Keratinocyte (primary cell): ENCODE measurements around the gene DNAH17. TPM values are rescaled to one million over a fixed set of nuclear protein-coding genes. Genes with fewer than 3 reads are reported as not detected.

ENCODE experiments used
- DNase-seq: peaks from one replicate; pipeline ENCODE4 v3.0.0-alpha.2; 2011; ENCODE audit warnings: low read depth, missing footprints, low spot score
- FAIRE-seq: peaks from 2 replicates; lab custom pipeline; 2011; peaks lifted over from hg19 to GRCh38; lab: Jason Lieb, UNC
- H2AFZ ChIP-seq: 2 replicates; pipeline ENCODE4 v1.6.0; 2012; ENCODE audit warnings: low read length, control low read depth, inconsistent platforms; ENCODE audit not compliant: control insufficient read depth
- H3K27ac ChIP-seq: 2 replicates; pipeline ENCODE4 v1.5.1; 2011; ENCODE audit warnings: low read length; ENCODE audit not compliant: control insufficient read depth, insufficient read depth
- H3K27me3 ChIP-seq: 3 replicates; pipeline ENCODE4 v1.6.0; 2011; ENCODE audit warnings: low read length; ENCODE audit not compliant: control insufficient read depth, insufficient read depth; ENCODE audit errors: extremely low read depth
- H3K36me3 ChIP-seq, 2 experiments: 2 replicates in 1 of 2; 3 replicates in 1 of 2; pipeline ENCODE4 v1.5.1; 2011; ENCODE audit warnings: low read length in 2 of 2, mild to moderate bottlenecking in 1 of 2; ENCODE audit not compliant: control insufficient read depth in 2 of 2, insufficient read depth in 2 of 2; ENCODE audit errors: extremely low read depth in 1 of 2
- H3K4me1 ChIP-seq: 3 replicates; pipeline ENCODE4 v1.5.1; 2011; ENCODE audit warnings: low read length; ENCODE audit not compliant: control insufficient read depth, insufficient read depth; ENCODE audit errors: extremely low read depth
- H3K4me2 ChIP-seq: 3 replicates; pipeline ENCODE4 v1.6.0; 2011; ENCODE audit warnings: low read depth, low read length; ENCODE audit not compliant: control insufficient read depth, insufficient read depth; ENCODE audit errors: extremely low read depth
- H3K4me3 ChIP-seq, 3 experiments: fragments of 200-600 bp in 1 of 3; sonication (generic) in 1 of 3; 2 replicates in 2 of 3; 3 replicates in 1 of 3; pipeline ENCODE4 v1.5.1; 2011 to 2016; ENCODE audit warnings: low read length in 3 of 3, mild to moderate bottlenecking in 3 of 3, control low read depth in 2 of 3, inconsistent platforms in 1 of 3, low read depth in 1 of 3, mixed read lengths in 1 of 3, mixed run types in 1 of 3, moderate library complexity in 1 of 3; ENCODE audit not compliant: control insufficient read depth in 2 of 3, insufficient read depth in 2 of 3; ENCODE audit errors: extremely low read depth in 1 of 3
- H3K79me2 ChIP-seq: 2 replicates; pipeline ENCODE4 v1.6.0; 2012; ENCODE audit warnings: low read length; ENCODE audit not compliant: control insufficient read depth, insufficient read depth
- H3K9ac ChIP-seq: 3 replicates; pipeline ENCODE4 v1.6.0; 2011; ENCODE audit warnings: low read length; ENCODE audit not compliant: control insufficient read depth, insufficient read depth; ENCODE audit errors: extremely low read depth
- H3K9me1 ChIP-seq: 3 replicates; pipeline ENCODE4 v1.6.0; 2011; ENCODE audit warnings: low read length; ENCODE audit not compliant: control insufficient read depth, insufficient read depth; ENCODE audit errors: extremely low read depth
- H3K9me3 ChIP-seq: 2 replicates; pipeline ENCODE4 v1.5.1; 2012; ENCODE audit warnings: low read depth, low read length; ENCODE audit not compliant: control insufficient read depth
- H4K20me1 ChIP-seq: 3 replicates; pipeline ENCODE4 v1.6.0; 2011; ENCODE audit warnings: low read length; ENCODE audit not compliant: control insufficient read depth, insufficient read depth; ENCODE audit errors: extremely low read depth
- CTCF ChIP-seq, 3 experiments: IDR thresholded peaks in 1 of 3; conservative IDR thresholded peaks in 1 of 3; optimal IDR thresholded peaks in 1 of 3; 2 replicates in 2 of 3; 3 replicates in 1 of 3; pipeline versions ENCODE3 to v1.5.1; 2011; ENCODE audit warnings: low read length in 3 of 3, mild to moderate bottlenecking in 3 of 3, moderate library complexity in 2 of 3, control low read depth in 1 of 3, inconsistent platforms in 1 of 3; ENCODE audit not compliant: insufficient read depth in 2 of 3; ENCODE audit errors: extremely low read depth in 1 of 3
- EZH2 ChIP-seq: IDR thresholded peaks from one replicate; pipeline ENCODE4 v1.6.1; 2012; ENCODE audit warnings: inconsistent platforms, mild to moderate bottlenecking, low read length, moderate library complexity
- dilution Hi-C: fragments of 300-500 bp; cut with MboI; formaldehyde crosslinking; loops from one replicate; pipeline ENCODE4 v1.7.0; 2020; ENCODE audit warnings: low sequenced_read_pairs; ENCODE audit not compliant: extremely low pct_ligation_motif_present
- polyA plus RNA-seq, 5 experiments: library from polyadenylated mRNA; depleted of rRNA in 3 of 5; stranded (reverse) in 3 of 5; stranded (forward) in 1 of 5; unstranded in 1 of 5; fragments of >200 nt; gene quantifications; 1 replicate in 1 of 5; 2 replicates in 3 of 5; 3 replicates in 1 of 5; pipeline versions ENCODE4 v1.2.1 to v1.2.3, GENCODE V29; 2011 to 2012; ENCODE audit warnings: missing spikeins in 2 of 5, low read depth in 1 of 5, low replicate concordance in 1 of 5

Gene DNAH17
- polyA plus RNA-seq, 1 donor (not counting 4 experiments of a cell fraction or from before 2014, with no cell fraction given), result 0.16 TPM

GRCh38 chr17:78613416-78613815 is 36.2 kb upstream of the DNAH17 start:
- DNase-seq (no peak), FAIRE-seq (no peak)
- peaks cover 12% of the 10 kb centered on the region for H3K27me3 ChIP-seq
- H3K9me1 ChIP-seq, result no peaks in the 10 kb centered on the region
- no peaks in the 10 kb centered on the region for H3K79me2 ChIP-seq
- H3K9ac ChIP-seq, result no peak overlapping the region
- dilution Hi-C loops, result no loop called here
- H2AFZ ChIP-seq, result no peak overlapping the region
- H3K27ac ChIP-seq, result no peak overlapping the region
- no peaks in the 10 kb centered on the region for H3K36me3 ChIP-seq
- no peak overlapping the region for H3K4me2 ChIP-seq
- no peaks in the 10 kb centered on the region for H3K4me1 ChIP-seq
- H4K20me1 ChIP-seq, result no peaks in the 10 kb centered on the region
- no peak for TF ChIP-seq CTCF (optimal IDR thresholded peaks at IDR 0.05 in 1 of 3, IDR thresholded peaks at IDR 0.05 in 1 of 3, conservative IDR thresholded peaks at IDR 0.05 in 1 of 3; ENCODE audit: extremely low read depth in 1 of 3, insufficient read depth in 2 of 3, low read length in 3 of 3)
- TF ChIP-seq EZH2, result no peak
- no peaks in the 10 kb centered on the region for H3K9me3 ChIP-seq
- no peak overlapping the region for H3K4me3 ChIP-seq

GRCh38 chr17:78611607-78612006 is 34.4 kb upstream of the DNAH17 start:
- FAIRE-seq, result no peak
- no peak overlapping the region for H3K9ac ChIP-seq
- H3K79me2 ChIP-seq, result no peaks in the 10 kb centered on the region
- H3K4me3 ChIP-seq, result no peak overlapping the region
- TF ChIP-seq EZH2 (no peak), CTCF (optimal IDR thresholded peaks at IDR 0.05 in 1 of 3, IDR thresholded peaks at IDR 0.05 in 1 of 3, conservative IDR thresholded peaks at IDR 0.05 in 1 of 3; ENCODE audit: extremely low read depth in 1 of 3, insufficient read depth in 2 of 3, low read length in 3 of 3) (no peak)
- no peak overlapping the region for H3K27ac ChIP-seq
- no peaks in the 10 kb centered on the region for H3K4me1 ChIP-seq
- dilution Hi-C loops, result no loop called here
- H3K4me2 ChIP-seq, result no peak overlapping the region
- H4K20me1 ChIP-seq, result no peaks in the 10 kb centered on the region
- H3K27me3 ChIP-seq, result peaks cover 12% of the 10 kb centered on the region
- H3K9me3 ChIP-seq, result no peaks in the 10 kb centered on the region
- H3K36me3 ChIP-seq, result no peaks in the 10 kb centered on the region
- H3K9me1 ChIP-seq, result no peaks in the 10 kb centered on the region
- H2AFZ ChIP-seq, result no peak overlapping the region
- DNase-seq, result no peak
